GM18519 (cell line): Measurements from ENCODE around the gene CELSR1.

ENCODE experiments used
- ATAC-seq: cut with Tn5 transposase; IDR thresholded peaks from one replicate; pipeline ENCODE4 v1.9.1; 2021; ENCODE audit warnings: mild to moderate bottlenecking, moderate library complexity; ENCODE audit not compliant: unreplicated experiment, low FRiP score

Gene CELSR1

DNA sequence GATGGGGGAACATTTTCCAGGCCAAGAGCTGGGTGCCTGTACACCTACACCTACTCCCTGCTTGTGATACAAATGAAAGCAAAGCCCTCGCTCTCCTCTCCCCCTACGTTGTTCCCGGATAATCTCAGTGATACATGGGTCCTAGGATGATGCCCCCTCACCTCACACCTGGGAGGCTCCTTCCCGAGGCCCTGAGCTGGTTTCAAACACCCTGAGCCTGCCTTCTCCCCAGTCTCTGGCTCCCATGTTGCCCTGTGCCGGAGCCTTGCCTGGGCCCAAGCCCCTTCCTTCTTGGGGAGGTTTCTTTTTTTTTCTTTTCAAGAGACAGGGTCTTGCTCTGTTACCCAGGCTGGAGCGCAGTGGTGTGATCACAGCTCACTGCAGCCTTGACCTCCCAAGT is 178.7 kb downstream of the CELSR1 start:
- ATAC-seq: no peak

DNA sequence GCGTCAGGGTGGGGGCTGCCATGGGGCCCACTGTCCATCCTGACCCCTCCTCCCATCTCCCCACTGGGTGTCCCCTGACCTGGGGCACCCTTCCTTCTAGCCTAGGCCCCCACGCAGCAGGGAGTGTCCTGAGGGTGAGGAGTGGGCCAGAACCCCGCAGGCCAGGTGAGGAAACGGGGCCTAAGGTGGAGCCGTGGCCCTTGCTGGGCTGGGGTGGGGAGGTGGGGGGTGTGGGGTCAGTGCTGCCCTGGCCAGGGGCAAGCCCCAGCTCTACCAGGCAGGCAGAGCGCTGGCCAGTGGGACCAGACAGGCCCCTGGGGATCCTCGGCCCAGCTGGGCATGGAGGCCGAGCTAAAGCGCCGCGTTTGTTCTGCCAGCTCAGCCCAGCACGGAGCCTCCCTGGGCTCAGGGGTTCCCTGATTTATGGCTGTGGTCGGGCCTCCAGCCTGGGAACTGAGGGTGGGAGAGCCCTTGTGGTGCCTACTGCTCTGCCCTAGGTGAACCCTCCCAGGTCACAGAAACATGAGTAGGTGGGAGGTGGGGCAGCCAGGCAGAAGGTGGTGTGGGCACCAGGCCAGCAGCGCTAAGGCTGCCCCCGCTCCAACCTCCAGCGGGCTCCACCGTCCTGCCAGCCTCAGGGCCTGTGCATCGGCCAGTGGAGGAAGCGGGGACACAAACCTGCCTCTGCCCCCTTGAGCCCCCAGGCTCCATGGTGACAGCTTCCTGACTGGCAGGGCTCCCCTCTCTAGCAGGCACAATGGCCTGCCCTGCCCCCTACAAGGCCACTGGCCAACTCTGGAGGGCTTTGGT is 179.5 kb downstream of the CELSR1 start:
- no peak for ATAC-seq

DNA sequence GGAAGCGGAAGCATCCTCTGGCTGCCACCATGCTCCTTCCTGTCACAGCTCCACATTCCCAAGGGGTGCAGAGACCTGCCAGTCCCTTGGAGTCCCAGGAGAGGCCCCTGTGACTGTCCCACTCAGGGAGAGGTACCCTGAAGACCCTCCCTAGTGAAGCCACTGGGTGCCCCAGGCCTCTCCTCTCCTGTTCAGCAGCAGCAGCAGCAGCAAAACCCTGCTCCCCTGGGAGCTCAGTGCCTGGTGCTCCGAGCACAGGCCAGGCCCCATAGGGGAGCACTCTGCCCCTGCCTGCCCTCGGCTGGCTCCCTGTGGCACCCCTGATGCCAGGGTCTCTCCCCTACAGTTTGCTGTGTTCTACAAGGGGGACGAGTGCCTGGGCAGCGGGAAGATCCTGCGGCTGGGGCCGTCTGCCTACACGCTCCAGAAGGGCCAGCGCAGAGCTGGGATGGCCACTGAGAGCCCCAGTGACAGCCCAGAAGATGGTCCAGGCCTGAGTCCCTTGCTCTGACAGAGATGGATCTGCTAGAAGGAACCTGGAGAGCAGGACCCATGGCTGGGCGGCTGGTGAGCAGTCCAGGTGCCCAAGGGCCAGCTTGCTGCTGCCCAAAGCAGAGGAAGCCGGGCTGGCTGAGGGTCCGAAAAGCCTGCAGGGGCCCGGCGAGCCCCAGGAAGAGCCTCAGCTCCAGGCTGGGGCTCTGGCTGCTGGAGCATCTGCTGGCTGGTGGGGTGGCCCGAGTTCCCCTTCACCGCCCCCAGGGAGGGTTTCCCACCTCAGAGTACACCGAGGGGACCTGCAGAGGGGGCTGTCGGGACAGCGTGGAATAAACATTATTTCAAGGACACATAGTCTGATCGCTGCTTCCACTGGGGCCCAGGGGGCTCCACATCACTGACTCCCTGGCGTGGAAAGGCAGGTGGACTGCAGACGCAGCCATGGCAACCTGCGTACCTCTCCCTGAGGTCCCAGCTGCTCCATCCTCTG is 180.6 kb downstream of the CELSR1 start:
- no peak for ATAC-seq

DNA sequence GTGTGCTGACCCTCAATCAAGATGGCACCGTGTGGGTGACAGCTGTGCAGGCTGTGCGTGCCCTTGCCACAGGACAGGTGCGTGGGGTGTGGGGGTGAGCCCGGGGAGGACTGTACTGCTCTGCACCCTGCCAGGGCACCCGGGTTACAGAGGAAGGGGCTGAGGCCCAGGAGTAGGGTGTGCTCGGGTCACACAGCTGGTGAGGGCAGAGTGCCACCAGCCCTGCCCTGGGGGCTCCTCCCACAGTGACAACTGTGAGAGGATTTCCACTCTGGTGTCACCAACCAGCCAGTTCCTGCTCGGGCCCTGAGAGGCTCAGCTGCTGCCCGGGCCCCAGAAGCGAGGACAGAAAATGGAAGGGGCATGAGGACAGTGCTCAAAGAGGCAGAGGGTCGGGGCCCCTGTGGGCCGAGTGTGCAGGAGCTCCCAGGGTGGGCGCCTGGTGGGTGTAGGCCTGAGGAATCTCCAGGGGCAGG is 181.4 kb downstream of the CELSR1 start:
- ATAC-seq: no peak

- no peak for ATAC-seq
Measured at GRCh38 chr22:46355369-46355995, 181.9 kb downstream of the CELSR1 start.

- ATAC-seq: no peak
Measured at GRCh38 chr22:46354993-46355305, 182.5 kb downstream of the CELSR1 start.

DNA sequence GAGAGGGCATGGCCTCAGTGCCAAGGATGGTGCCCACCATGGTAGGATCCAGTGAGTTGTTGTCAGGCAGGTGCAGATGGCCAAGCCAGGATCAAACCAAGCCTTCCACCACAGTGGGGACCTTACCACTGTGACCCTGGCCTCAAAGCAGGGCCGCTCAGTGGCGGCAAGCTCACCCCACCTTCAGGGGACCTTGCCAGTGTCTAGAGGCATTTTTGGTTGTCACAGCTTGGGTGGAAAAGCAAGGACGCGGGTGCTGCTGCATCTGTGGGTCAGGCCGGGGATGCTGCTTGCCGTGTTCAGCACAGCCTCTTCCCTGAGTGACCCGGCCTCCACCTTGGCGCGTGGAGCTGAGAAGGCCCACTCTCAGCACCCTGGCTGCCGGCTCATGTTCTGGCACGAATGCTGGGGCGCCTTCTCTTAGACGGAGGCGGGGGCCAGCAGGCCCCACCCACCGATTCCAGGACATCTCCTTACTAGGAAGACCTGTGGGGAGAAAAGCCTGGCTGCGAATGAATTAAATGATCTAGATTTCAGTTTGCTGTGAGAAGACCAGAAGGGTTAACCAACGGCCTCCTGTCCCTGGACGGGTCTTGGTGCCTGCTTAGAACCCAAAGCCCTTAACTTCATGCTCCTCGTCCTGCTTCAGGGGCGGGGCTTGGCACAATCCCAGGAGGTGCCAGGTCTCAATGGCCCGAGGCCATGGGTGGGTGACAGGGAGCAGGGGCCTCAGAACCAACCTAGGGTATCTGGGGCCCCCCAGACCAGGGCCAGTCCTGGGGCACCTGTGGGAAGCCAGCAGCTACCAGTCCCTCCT is 183.0 kb downstream of the CELSR1 start:
- ATAC-seq: no peak

DNA sequence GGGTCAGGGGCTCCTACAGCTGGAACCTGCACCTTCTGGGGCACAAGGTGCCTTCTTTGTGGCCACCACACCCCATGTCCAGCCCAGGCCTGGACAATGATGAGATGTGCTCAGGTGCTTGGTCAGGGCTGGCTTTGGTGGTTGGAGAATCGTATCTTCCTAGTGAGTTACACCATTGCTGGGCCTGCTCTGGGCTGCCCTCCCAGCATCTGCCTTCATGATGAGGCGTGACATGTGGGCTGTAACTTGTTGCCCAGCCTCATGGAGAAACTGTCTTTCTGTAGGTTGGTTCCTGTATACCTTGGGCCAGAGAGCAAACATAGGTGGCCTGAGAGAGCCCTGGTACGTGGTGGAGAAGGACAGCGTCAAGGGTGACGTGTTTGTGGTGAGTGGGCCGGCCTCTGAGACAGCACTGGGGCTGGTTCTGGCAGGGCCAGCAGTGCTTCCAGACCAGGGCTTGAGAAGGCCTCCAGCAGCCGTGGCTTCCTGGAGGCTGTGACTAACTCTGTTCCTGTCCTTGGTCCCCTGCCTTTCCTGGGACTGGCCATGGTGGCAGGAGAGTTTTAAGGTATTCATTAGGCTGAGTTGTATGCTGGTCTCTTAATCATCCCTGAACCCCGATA is 183.8 kb downstream of the CELSR1 start:
- ATAC-seq: no peak

- no peak for ATAC-seq
Measured at GRCh38 chr22:46352691-46353386, 184.6 kb downstream of the CELSR1 start.

GRCh38 chr22:46352276-46352675 is 185.1 kb downstream of the CELSR1 start:
- ATAC-seq: no peak

GRCh38 chr22:46351767-46352166 is 185.7 kb downstream of the CELSR1 start:
- ATAC-seq: no peak

DNA sequence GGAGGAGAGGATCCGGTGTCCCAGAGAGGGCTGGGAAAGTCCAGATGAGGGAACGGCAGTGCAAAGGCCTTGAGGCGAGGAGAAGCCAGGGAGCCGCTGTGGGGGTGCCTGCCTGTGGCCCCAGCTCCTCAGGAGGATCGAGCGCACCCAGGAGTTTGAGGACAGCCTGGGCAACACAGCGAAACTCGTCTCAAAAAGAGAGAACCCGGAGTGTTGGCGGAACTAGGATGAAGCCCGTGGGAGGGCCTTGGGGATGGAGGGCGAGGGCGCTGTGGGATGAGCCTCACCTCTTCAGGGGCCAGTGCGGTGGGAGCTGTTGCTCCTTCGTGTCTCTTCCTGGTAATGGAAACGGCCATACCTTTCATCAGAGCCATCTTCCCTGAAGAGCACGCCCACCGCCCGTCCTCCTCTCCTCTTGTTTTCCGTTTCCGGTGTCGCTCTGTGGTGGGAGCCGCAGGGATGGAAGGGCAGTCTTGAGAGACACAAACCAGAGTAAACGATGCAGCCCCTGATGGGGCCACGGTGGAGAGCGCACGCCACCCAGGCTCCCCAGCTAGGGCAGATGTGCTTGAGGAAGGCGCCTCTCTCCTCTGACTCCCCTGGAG is 186.2 kb downstream of the CELSR1 start:
- no peak for ATAC-seq

DNA sequence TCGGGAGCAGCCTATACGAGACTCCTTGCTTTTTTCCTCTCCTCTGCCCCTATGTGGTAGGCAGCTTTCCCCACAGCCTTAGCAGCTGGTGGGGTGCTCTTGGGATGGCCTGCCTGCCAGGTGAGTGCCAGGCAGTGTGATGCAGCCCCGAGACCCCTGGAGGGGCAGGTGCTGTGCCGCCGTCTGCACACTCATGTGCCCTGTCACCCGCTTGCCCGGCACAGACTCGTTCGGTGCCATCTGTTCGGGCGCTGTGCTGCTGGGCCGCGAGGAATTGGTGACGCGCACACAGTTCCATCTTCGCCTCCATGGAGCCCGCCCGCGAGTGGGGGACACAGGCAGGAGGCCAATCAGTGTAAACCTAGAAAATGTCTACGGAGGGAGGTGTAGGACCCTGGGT is 186.8 kb downstream of the CELSR1 start:
- no peak for ATAC-seq

- no peak for ATAC-seq
Measured at GRCh38 chr22:46350121-46350520, 187.3 kb downstream of the CELSR1 start.

DNA sequence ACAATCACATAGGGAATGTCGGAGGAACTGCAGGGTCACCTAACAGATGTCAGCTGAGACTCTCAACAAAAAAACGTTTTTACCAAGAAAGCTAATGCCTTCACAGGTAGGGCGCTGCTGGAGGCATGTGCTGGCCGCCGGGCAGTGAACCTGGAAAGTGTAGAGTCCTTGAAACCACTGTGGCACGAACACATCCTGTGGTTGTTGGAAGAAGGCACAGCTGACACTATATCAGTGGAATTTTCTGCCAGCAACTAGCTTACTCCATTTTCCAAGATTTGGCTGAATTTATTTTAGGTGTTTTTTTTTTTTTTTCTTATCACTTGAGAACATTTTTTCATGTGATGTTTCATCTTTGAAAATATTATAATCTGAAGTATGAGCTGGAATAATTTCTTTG is 187.7 kb downstream of the CELSR1 start:
- ATAC-seq: no peak

- ATAC-seq: no peak
Measured at GRCh38 chr22:46349238-46349637, 188.2 kb downstream of the CELSR1 start.

DNA sequence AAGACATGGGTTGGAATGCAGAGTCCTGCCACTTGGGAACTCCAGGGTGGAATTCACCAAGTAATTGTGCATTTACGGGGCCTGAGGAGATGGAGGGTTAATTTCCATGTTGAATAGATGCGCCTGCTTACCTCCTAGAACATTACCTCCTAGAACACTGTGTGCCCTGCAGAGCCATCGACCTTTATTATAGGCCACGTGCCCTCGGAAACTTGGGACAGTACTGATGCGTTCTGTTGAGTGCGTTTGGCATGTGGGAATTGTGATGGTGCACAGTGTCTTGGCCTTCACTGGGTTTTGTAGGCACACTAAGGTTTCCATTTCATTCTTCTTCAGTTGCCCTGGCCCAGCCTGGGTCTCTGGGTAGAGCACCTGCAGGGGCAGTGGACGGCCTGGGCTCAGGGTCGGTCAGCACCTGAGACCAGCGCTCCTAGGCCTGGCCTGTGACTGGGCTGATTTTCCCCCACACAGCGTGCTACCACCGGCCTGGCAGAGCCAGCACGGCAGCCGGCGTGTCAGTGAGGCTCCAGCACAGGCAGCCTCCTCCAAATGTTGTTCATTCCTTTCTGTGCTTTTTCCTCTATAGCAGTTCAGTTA is 189.2 kb downstream of the CELSR1 start:
- no peak for ATAC-seq

GRCh38 chr22:46347646-46348045 is 189.8 kb downstream of the CELSR1 start:
- ATAC-seq: no peak
